ENCODE results near the gene GARNL3. TPM values are rescaled to one million over a fixed set of nuclear protein-coding genes. Genes with fewer than 3 reads are reported as not detected.

GARNL3 gene
- polyA plus RNA-seq, 3 donors from 2014 or later: 0.44 to 2.1 TPM; not detected in 1

DNA sequence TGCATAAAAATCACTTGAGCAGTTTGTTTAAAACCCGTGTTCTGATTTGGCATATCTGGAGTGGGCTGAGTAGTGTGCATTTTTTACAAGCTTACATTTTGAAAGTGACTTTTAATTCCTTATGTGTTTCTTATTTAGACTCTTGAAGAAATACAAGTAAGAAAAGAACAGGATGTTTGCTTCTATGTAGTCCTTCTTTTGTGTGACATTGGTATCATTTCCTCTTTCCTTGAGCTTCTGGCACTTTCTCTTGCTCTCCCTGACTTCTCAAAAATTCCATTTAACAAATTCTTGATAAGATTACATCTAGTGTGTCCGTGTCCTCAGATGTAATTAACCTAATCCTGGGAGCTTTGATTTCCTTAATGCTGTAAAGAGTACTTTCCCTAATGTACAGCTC lies 12.5 kb downstream of the GARNL3 start:
- no peaks in the 10 kb centered on the region for H3K4me1 Mint-ChIP-seq
- H3K36me3 Mint-ChIP-seq: no peaks in the 10 kb centered on the region
- no peak for DNase-seq
- H3K9me3 Mint-ChIP-seq: no peaks in the 10 kb centered on the region
- H3K27ac Mint-ChIP-seq: no peak overlapping the region
- H3K27me3 Mint-ChIP-seq (ENCODE audit: low read depth in 3 of 3): peaks cover 0 to 9% (median 7%) of the 10 kb centered on the region in 3 donors
- no peak overlapping the region for H3K4me3 Mint-ChIP-seq

DNA sequence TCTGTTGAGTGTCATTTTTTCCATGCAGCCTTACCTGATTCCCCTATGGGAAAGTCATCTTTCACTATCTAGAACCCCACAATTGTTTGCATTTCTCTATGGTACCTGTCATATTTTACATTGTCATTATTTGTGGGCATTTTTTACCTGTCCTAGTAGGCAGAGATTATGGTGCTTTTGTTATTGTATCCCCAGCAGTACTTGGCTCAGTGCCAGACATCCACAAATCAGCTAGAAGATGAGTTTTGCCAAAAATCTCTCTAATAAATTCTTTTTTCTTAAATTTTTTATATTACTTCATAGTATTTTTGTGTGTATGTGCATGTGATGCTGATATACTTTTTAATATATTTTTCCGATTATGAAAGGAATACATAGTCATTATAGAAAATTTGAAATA lies 13.2 kb downstream of the GARNL3 start:
- Mint-ChIP-seq H3K27ac (no peak overlapping the region), H3K36me3 (no peaks in the 10 kb centered on the region), H3K4me3 (no peak overlapping the region), H3K4me1 (no peaks in the 10 kb centered on the region), H3K9me3 (no peaks in the 10 kb centered on the region), H3K27me3 (ENCODE audit: low read depth in 3 of 3) (peaks cover 0 to 9% (median 7%) of the 10 kb centered on the region in 3 donors)
- DNase-seq: no peak

DNA sequence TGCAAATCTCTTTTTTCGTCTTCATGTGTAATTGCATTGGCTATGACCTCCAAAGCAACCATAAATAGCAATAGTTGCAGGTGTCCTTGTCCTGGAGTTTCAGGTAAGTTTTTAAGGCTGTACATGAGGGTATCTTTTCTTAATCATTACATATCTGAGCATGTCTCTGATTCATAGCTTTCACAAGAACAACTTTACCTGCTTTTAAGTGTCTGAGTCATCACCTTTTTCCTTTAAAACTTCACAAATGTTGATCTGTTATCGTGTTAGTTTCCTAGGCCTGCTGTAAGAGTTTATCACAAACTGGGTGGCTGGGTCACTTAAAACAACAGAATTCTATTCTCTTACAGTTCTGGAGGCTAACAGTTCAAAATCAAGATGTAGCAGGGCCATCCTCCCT lies 13.8 kb downstream of the GARNL3 start:
- Mint-ChIP-seq H3K27ac (no peak overlapping the region), H3K27me3 (ENCODE audit: low read depth in 3 of 3) (peaks cover 0 to 9% (median 7%) of the 10 kb centered on the region in 3 donors), H3K4me1 (no peaks in the 10 kb centered on the region), H3K9me3 (no peaks in the 10 kb centered on the region), H3K4me3 (no peak overlapping the region), H3K36me3 (no peaks in the 10 kb centered on the region)
- no peak for DNase-seq

DNA sequence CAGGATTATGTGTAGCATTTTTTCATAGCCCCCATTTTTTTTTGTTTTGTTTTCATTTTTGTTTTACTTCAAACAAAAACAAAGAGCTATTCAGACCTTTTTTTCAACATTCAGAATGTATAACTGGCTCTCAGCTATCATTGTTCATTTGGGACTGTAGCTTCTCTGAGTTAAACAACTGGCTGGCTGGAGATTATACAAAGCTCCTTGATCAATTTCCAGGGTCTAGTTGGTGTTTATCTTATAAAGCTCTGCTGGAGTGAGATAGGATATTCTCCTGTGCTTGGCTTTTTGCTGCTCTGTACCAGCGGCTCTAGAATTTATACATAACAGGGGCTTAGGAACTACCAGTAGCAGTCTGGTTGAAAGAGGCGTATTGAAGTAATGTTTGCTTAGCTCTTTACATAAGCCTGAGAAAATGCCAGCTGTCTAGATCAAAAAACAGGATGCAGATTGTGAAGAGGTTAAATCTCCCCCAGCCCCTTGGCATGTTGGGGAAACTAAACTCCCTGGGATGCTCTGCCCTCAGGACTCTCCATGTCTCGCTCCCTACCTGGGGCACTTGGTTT lies 15.2 kb downstream of the GARNL3 start:
- no peaks in the 10 kb centered on the region for H3K9me3 Mint-ChIP-seq
- no peak for DNase-seq
- peaks cover 1 to 7% (median 7%) of the 10 kb centered on the region in 3 donors for H3K27me3 Mint-ChIP-seq (ENCODE audit: low read depth in 3 of 3)
- no peaks in the 10 kb centered on the region for H3K36me3 Mint-ChIP-seq
- H3K4me1 Mint-ChIP-seq: no peaks in the 10 kb centered on the region
- H3K4me3 Mint-ChIP-seq: no peak overlapping the region
- no peak overlapping the region for H3K27ac Mint-ChIP-seq

DNA sequence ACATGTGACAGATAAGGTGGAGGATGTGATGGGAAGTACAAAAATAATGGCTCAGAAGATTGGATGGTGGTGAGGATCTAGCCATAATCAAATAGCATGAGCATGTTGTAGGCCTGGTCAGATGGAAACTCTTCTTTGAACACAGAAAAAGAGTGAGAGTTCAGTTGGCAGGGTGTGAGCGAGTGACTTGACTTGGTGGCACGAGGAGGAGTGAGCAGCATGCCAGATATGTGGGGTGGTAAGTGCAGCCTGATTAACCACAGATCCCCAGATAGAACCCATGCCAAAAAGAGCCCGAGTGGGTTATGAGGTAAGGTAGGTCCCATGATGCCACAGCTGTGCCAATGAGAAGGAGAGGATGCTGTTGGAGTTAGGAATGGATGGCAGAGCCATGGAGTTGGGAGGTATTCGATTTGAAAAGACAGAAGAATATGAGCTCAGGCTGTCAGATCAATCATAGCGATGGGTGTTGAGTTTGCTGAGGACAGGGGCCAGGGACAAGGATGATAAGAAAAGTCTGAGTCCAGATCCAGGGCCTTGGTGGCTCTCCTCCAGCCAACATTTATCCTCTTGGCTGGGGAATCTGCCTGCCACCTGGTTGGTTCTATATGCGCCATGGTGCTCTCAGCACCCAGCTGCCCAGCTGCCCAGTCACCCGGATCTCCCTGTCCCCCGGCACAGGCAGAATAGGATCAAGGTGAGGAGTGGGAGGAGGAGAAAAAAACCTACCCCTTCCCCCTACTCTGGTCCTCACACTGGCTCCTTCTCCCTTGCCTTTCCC lies 16.5 kb downstream of the GARNL3 start:
- Mint-ChIP-seq H3K36me3 (no peaks in the 10 kb centered on the region), H3K27ac (no peak overlapping the region), H3K9me3 (no peaks in the 10 kb centered on the region), H3K4me3 (no peak overlapping the region), H3K4me1 (no peaks in the 10 kb centered on the region), H3K27me3 (ENCODE audit: low read depth in 3 of 3) (peaks cover 1 to 7% (median 5%) of the 10 kb centered on the region in 3 donors)
- DNase-seq: no peak

DNA sequence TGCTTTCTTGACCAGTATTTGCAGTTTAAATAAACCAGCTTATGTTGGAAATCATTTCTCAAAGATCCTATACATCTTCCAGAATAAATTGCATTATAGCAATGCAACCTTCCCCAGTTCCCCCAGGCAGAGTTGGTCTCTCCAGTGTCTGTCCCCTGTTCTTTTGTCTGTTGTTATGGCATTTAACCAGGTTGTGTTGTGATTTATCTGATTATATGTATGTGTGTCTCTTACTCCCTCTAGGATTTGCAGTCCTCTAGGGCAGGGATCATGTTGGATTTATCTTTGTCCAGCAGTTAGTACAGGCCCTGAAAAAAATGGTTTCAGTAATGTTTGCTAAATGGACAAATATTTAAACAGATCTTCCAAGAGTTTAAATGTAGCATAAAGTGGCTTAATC lies 17.3 kb downstream of the GARNL3 start:
- no peak for DNase-seq
- H3K4me1 Mint-ChIP-seq: no peaks in the 10 kb centered on the region
- peaks cover 1 to 5% (median 4%) of the 10 kb centered on the region in 3 donors for H3K27me3 Mint-ChIP-seq (ENCODE audit: low read depth in 3 of 3)
- peak overlapping the region in 1 of 6 donors; percentile 5 for H3K27ac Mint-ChIP-seq
- no peak overlapping the region for H3K4me3 Mint-ChIP-seq
- H3K36me3 Mint-ChIP-seq: no peaks in the 10 kb centered on the region
- H3K9me3 Mint-ChIP-seq: no peaks in the 10 kb centered on the region

DNA sequence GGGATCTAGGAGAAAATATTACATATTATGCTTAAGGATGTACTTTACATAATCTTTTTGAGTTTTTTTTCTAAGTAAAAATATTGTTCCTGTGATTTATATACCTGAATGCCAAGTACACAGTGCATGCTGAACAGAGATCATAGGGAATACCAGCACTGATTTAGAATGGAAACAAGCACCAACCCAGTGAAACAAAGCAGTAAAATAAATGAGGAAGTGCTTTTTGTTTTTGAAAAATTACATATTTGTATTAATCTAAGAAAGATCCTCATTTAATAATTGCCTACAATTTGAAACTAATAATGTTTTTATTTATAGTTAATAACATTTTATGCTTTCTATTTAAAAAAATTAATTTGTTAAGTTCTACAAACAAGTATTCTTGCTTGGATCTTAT lies 18.0 kb downstream of the GARNL3 start:
- Mint-ChIP-seq H3K4me1 (no peaks in the 10 kb centered on the region), H3K9me3 (no peaks in the 10 kb centered on the region), H3K27me3 (ENCODE audit: low read depth in 3 of 3) (peaks cover 1 to 5% (median 4%) of the 10 kb centered on the region in 3 donors), H3K36me3 (no peaks in the 10 kb centered on the region), H3K4me3 (no peak overlapping the region), H3K27ac (no peak overlapping the region)
- no peak for DNase-seq

DNA sequence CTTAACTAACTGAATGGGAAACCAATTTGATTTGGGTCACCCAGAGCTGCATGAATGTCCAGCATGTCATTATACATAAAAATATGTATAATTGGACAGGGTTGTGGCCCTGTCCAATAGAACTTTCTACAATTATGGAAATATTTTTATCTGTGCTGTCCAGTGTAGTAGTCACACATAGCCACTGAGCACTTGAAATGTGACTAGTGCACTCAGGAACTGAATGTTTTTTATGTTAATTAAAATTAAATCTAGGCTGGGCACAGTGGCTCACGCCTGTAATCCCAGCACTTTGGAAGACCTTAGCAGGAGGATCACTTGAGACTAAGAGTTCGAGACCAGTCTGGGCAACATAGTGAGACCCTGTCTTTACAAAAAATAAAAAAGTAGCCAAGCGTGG lies 18.6 kb downstream of the GARNL3 start:
- Mint-ChIP-seq H3K4me3 (no peak overlapping the region), H3K27me3 (ENCODE audit: low read depth in 3 of 3) (peaks cover 1 to 8% (median 4%) of the 10 kb centered on the region in 3 donors), H3K36me3 (no peaks in the 10 kb centered on the region), H3K4me1 (no peaks in the 10 kb centered on the region), H3K27ac (no peak overlapping the region), H3K9me3 (no peaks in the 10 kb centered on the region)
- no peak for DNase-seq

DNA sequence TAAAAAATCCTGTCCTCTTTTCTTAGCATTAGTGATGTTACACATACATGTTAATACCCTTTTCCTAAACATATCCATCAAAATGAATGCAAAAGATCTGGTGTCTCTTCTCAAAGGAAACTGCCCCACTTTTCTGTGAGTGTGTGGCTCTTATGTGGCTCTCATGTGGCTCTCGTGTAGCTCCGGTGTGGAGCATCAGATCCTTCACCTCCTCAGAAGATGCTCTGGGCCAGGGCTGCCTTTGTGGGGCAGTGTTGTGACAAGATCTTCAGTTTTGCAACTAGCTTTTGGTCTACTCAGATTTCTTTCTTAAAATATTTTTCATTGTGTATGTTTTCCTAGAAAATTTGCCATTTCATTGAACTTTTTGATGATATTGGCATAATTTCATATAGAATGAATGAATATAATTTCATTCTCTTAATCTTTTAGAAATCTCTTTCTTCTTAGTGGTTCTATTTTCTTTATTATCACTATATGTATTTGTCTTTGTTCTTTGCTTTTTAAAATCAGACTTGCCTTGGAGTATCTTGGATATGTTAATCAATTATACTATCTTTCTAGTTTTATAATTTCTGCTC lies 19.4 kb downstream of the GARNL3 start:
- no peak overlapping the region for H3K4me3 Mint-ChIP-seq

DNA sequence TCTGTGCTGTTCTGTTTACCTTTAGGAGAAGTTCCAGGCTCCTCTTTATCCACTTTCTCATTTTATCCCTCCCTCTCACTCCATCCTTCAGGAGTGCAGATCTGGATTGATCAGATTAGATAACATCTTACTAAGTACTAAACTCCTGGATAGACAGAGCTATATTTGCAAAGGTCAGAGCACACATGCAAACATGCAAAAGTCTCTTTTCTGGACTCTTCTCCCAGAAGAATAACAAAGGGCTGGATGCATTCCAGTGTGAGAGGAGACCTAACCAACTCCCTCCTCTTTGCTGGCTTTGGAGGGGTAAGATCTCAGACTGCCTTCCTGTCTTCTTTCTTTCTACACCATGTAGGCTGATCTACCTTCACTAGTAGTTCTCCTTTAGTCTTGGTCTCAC lies 21.4 kb downstream of the GARNL3 start:
- H3K9me3 Mint-ChIP-seq: no peaks in the 10 kb centered on the region
- no peak overlapping the region for H3K27ac Mint-ChIP-seq
- no peak for DNase-seq
- H3K27me3 Mint-ChIP-seq (ENCODE audit: low read depth in 3 of 3): peaks cover 1 to 7% (median 1%) of the 10 kb centered on the region in 3 donors
- H3K4me3 Mint-ChIP-seq: no peak overlapping the region
- H3K4me1 Mint-ChIP-seq: no peaks in the 10 kb centered on the region
- no peaks in the 10 kb centered on the region for H3K36me3 Mint-ChIP-seq

More for the DNA sequence above, 19.4 kb downstream of the GARNL3 start:
- H3K4me1 Mint-ChIP-seq: no peaks in the 10 kb centered on the region
- peak in 1 of 3 donors; percentile 5 for DNase-seq
- no peak overlapping the region for H3K27ac Mint-ChIP-seq
- H3K36me3 Mint-ChIP-seq: no peaks in the 10 kb centered on the region
- H3K27me3 Mint-ChIP-seq (ENCODE audit: low read depth in 3 of 3): peaks cover 1 to 6% (median 4%) of the 10 kb centered on the region in 3 donors
- H3K9me3 Mint-ChIP-seq: no peaks in the 10 kb centered on the region

DNA sequence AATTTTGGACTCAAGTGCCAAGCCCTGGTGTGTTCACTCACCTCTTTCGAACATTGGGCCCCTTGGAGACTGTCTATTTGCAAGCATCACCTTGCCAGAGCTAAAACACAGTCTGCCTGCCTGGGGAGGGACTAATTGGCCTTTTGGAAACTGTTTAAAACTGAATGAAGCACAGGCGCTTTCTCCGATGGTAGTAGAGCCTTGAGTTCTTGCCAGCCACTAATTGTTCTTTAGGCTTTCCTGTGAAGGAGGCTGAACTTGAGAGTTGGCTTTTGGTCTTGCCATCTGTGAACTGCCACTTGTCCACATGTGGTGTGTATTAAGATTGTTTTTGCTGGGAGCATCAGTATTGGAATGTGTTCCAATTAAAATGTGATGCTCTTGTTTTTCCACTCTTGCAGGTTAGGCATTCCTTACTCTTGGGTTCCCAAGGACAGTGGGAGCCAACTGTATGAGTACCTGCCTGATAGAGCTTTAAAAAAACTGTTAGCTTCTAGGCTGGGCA lies 26.0 kb downstream of the GARNL3 start:
- Mint-ChIP-seq H3K27me3 (ENCODE audit: low read depth in 3 of 3) (peaks cover 0 to 7% (median 0%) of the 10 kb centered on the region in 3 donors), H3K4me3 (no peak overlapping the region), H3K9me3 (no peaks in the 10 kb centered on the region), H3K27ac (no peak overlapping the region), H3K36me3 (no peaks in the 10 kb centered on the region), H3K4me1 (peaks cover 0 to 2% of the 10 kb centered on the region in 2 donors)
- DNase-seq: no peak

DNA sequence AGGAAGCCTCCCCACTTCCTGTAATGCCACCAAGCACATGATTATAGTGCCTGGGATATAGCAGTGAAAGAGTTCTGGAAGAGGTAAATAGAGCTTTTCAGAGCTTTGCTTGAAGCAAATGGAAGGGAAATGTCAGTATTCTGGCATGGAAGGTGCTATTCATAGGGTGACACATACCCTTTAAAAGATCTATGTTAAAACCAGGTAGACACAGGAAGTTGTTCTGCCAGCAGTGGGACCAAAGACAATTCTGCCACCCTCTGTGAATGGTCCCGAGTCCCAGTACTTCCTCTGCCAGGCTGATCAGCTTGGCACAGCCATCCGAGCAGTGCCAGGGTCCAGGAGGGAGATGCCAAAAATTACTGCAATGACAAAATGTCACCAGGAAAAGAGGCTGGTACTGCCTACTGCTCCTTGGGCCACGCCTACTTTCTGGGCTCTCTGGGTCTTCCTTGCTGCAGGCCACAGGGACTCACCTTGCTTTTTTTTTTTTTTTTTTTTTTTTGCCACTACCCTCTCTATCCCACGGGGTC lies 26.7 kb downstream of the GARNL3 start:
- Mint-ChIP-seq H3K27ac (no peak overlapping the region), H3K4me1 (peaks cover 0 to 2% of the 10 kb centered on the region in 2 donors), H3K27me3 (ENCODE audit: low read depth in 3 of 3) (peaks cover 0 to 7% (median 2%) of the 10 kb centered on the region in 3 donors)

DNA sequence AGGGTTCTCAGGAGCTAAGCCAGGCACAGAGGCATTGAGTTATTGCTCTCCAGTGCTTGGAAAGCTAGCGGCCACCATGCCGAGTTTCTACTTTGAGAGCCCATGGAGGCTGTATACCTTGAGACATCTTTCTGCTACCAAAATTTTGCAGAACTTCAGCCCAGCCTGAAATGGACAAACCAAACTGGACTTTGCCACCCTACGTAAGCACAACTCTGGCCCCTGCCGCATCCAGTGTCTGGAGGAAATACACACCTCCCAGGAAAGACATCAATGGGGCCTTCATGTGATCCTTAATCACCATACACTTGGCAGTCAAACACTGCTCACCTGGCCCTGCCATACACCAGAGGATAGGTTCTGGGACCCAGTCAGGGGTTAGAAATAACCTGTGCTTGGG lies 27.8 kb downstream of the GARNL3 start:
- Mint-ChIP-seq H3K27me3 (ENCODE audit: low read depth in 3 of 3) (peaks cover 0 to 8% (median 6%) of the 10 kb centered on the region in 3 donors), H3K9me3 (no peaks in the 10 kb centered on the region)

More for the DNA sequence above, 26.7 kb downstream of the GARNL3 start:
- H3K4me3 Mint-ChIP-seq: no peak overlapping the region
- no peaks in the 10 kb centered on the region for H3K36me3 Mint-ChIP-seq
- H3K9me3 Mint-ChIP-seq: no peaks in the 10 kb centered on the region
- DNase-seq: no peak

DNA sequence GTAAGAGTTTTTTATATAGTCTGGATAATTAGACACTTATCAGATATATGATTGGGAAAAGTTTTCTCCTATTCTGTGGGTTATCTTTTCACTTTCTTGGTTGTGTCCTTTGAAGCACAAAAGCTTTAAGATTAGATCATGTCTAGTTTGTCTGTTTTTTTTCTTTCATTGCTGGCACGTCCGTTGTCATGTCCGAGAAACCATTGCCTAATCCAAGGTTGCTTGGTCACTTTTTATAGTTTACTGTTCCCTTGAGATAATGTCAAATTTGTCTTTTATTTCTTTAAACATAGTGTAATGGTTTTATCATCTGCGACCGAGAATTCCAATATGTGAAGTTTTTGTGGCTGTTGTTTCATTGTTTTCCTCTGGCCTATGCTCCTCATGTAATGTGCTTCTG lies 28.8 kb downstream of the GARNL3 start:
- H3K27me3 Mint-ChIP-seq (ENCODE audit: low read depth in 3 of 3): peaks cover 0 to 6% (median 5%) of the 10 kb centered on the region in 3 donors
- no peaks in the 10 kb centered on the region for H3K9me3 Mint-ChIP-seq

More for the DNA sequence above, 27.8 kb downstream of the GARNL3 start:
- Mint-ChIP-seq H3K36me3 (no peaks in the 10 kb centered on the region), H3K4me3 (no peak overlapping the region), H3K4me1 (peaks cover 0 to 2% of the 10 kb centered on the region in 2 donors), H3K27ac (no peak overlapping the region)
- DNase-seq: no peak

More for the DNA sequence above, 28.8 kb downstream of the GARNL3 start:
- H3K27ac Mint-ChIP-seq: no peak overlapping the region
- H3K4me1 Mint-ChIP-seq: peaks cover 0 to 2% of the 10 kb centered on the region in 2 donors
- DNase-seq: no peak
- no peaks in the 10 kb centered on the region for H3K36me3 Mint-ChIP-seq
- no peak overlapping the region for H3K4me3 Mint-ChIP-seq

All from immature natural killer cell (primary cell).